Raji (cell line): Measurements from ENCODE around the gene PTGER3.
A peak's percentile ranks its signal among the peaks of the same experiment; 100 is the strongest.

Source experiments
- POLR2A ChIP-seq: IDR thresholded peaks from 2 replicates; pipeline ENCODE4 v1.6.1; 2011; ENCODE audit warnings: low read depth, low read length, control low read depth; ENCODE audit not compliant: insufficient read depth

Gene PTGER3

GRCh38 chr1:71047635-71048607 lies at the start of gene PTGER3:
PTGER3 (minus strand) TSS chr1:71047816; CDS start chr1:71047577, 239 bp downstream.
- no peak for TF ChIP-seq POLR2A

- no peak for TF ChIP-seq POLR2A
These were observed 47.3 kb upstream of the PTGER3 start for GRCh38 chr1:71094913-71095312.

GRCh38 chr1:71093938-71094337 lies 46.3 kb upstream of the PTGER3 start:
- no peak for TF ChIP-seq POLR2A

- TF ChIP-seq POLR2A, result no peak
These were observed 42.1 kb upstream of the PTGER3 start for GRCh38 chr1:71089536-71090270.

GRCh38 chr1:71088645-71089287 lies 41.1 kb upstream of the PTGER3 start:
- TF ChIP-seq POLR2A, result no peak

GRCh38 chr1:71087713-71088112 lies 40.1 kb upstream of the PTGER3 start:
- no peak for TF ChIP-seq POLR2A

GRCh38 chr1:71087060-71087459 lies 39.4 kb upstream of the PTGER3 start:
- no peak for TF ChIP-seq POLR2A

GRCh38 chr1:71086331-71086730 lies 38.7 kb upstream of the PTGER3 start:
- TF ChIP-seq POLR2A, result no peak

- TF ChIP-seq POLR2A, result no peak
These were observed 35.7 kb upstream of the PTGER3 start for GRCh38 chr1:71083271-71083670.

GRCh38 chr1:71081697-71082080 lies 34.1 kb upstream of the PTGER3 start:
- TF ChIP-seq POLR2A, result no peak; the same call in 1 of the 2 replicates

GRCh38 chr1:71080739-71081696 lies 33.4 kb upstream of the PTGER3 start, which contains the start of gene ZRANB2:
ZRANB2 (minus strand) TSS chr1:71081035; CDS start chr1:71080995, 40 bp downstream.
- peak; percentile 81 for TF ChIP-seq POLR2A

- TF ChIP-seq POLR2A, result no peak
These were observed 32.7 kb upstream of the PTGER3 start for GRCh38 chr1:71080230-71080738.

- no peak for TF ChIP-seq POLR2A
These were observed 27.1 kb upstream of the PTGER3 start for GRCh38 chr1:71074681-71075080.

GRCh38 chr1:71072273-71072672 lies 24.7 kb upstream of the PTGER3 start:
- TF ChIP-seq POLR2A, result no peak
